Neural crest cell (in vitro differentiated cells): Measurements from ENCODE around the gene CHRM2. TPM values are rescaled to one million over a fixed set of nuclear protein-coding genes. Genes with fewer than 3 reads are reported as not detected.

ENCODE experiments used
- DNase-seq: peaks from one replicate; pipeline ENCODE4 v3.0.0; 2021; ENCODE audit warnings: low read depth, mixed read lengths, low spot score
- H3K27ac Mint-ChIP-seq: one replicate; pipeline ENCODE4 v1.8.0; 2021; ENCODE audit warnings: mild to moderate bottlenecking, mixed read lengths; ENCODE audit not compliant: unreplicated experiment
- H3K27me3 Mint-ChIP-seq: 2 replicates; pipeline ENCODE4 v1.8.0; 2021; ENCODE audit warnings: low read depth, mild to moderate bottlenecking, mixed read lengths
- H3K36me3 Mint-ChIP-seq: 2 replicates; pipeline ENCODE4 v1.8.0; 2021; ENCODE audit warnings: low read depth, mild to moderate bottlenecking, mixed read lengths
- H3K4me1 Mint-ChIP-seq: 2 replicates; pipeline ENCODE4 v1.8.0; 2021; ENCODE audit warnings: mixed read lengths
- H3K4me3 Mint-ChIP-seq: one replicate; pipeline ENCODE4 v1.8.0; 2021; ENCODE audit warnings: mild to moderate bottlenecking, mixed read lengths
- H3K9me3 Mint-ChIP-seq: 2 replicates; pipeline ENCODE4 v1.8.0; 2021; ENCODE audit warnings: mixed read lengths
- CTCF ChIP-seq: fragments of 200-600 bp; sonication (generic); conservative IDR thresholded peaks from 2 replicates; pipeline ENCODE4 v1.5.0; 2021; ENCODE audit warnings: antibody characterized with exemption, mild to moderate bottlenecking
- total RNA-seq: library from RNA; stranded (reverse); gene quantifications from 2 replicates; pipeline ENCODE4 v1.2.1, GENCODE V29; 2021

The CHRM2 gene
- total RNA-seq, 1 donor from 2014 or later, result 0.14 TPM

- no peaks in the 10 kb centered on the region for H3K36me3 Mint-ChIP-seq
- no peak overlapping the region for H3K4me3 Mint-ChIP-seq
- DNase-seq, result no peak
- no peak overlapping the region for H3K27ac Mint-ChIP-seq
- peaks cover 32% of the 10 kb centered on the region for H3K27me3 Mint-ChIP-seq
- peaks cover 13% of the 10 kb centered on the region for H3K4me1 Mint-ChIP-seq
- no peak for TF ChIP-seq CTCF
- no peaks in the 10 kb centered on the region for H3K9me3 Mint-ChIP-seq
Observed at GRCh38 chr7:136859803-136860202, 8.6 kb upstream of the CHRM2 start.

- peaks cover 22% of the 10 kb centered on the region for H3K4me1 Mint-ChIP-seq
- DNase-seq, result no peak
- TF ChIP-seq CTCF, result no peak
- H3K27me3 Mint-ChIP-seq, result peaks cover 77% of the 10 kb centered on the region
- no peak overlapping the region for H3K4me3 Mint-ChIP-seq
- H3K9me3 Mint-ChIP-seq, result no peaks in the 10 kb centered on the region
- no peak overlapping the region for H3K27ac Mint-ChIP-seq
- no peaks in the 10 kb centered on the region for H3K36me3 Mint-ChIP-seq
Observed at GRCh38 chr7:136865236-136865635, 3.2 kb upstream of the CHRM2 start.

GRCh38 chr7:136865777-136866176 lies 2.7 kb upstream of the CHRM2 start:
- Mint-ChIP-seq H3K9me3 (no peaks in the 10 kb centered on the region), H3K27me3 (peaks cover 82% of the 10 kb centered on the region)

GRCh38 chr7:136869001-136869961 lies 829 bp downstream of the CHRM2 start:
- Mint-ChIP-seq H3K27ac (no peak overlapping the region), H3K36me3 (no peaks in the 10 kb centered on the region), H3K27me3 (peaks cover 88% of the 10 kb centered on the region)

More at GRCh38 chr7:136865777-136866176, 2.7 kb upstream of the CHRM2 start:
- no peak for TF ChIP-seq CTCF
- no peak overlapping the region for H3K27ac Mint-ChIP-seq
- no peak for DNase-seq
- H3K4me1 Mint-ChIP-seq, result peaks cover 28% of the 10 kb centered on the region
- no peaks in the 10 kb centered on the region for H3K36me3 Mint-ChIP-seq
- no peak overlapping the region for H3K4me3 Mint-ChIP-seq

More at GRCh38 chr7:136869001-136869961, 829 bp downstream of the CHRM2 start:
- no peak for TF ChIP-seq CTCF
- DNase-seq, result peak; percentile 9
- peak overlapping the region; percentile 85 for H3K4me3 Mint-ChIP-seq
- no peaks in the 10 kb centered on the region for H3K9me3 Mint-ChIP-seq
- peaks cover 24% of the 10 kb centered on the region for H3K4me1 Mint-ChIP-seq
